Keratinocyte (primary cell): ENCODE data around the gene DPH2. TPM values are rescaled to one million over a fixed set of nuclear protein-coding genes. Genes with fewer than 3 reads are reported as not detected.

Experiments used
- DNase-seq: peaks from one replicate; pipeline ENCODE4 v3.0.0-alpha.2; 2011; ENCODE audit warnings: low read depth, missing footprints, low spot score
- FAIRE-seq: peaks from 2 replicates; lab custom pipeline; 2011; peaks lifted over from hg19 to GRCh38; lab: Jason Lieb, UNC
- H2AFZ ChIP-seq: 2 replicates; pipeline ENCODE4 v1.6.0; 2012; ENCODE audit warnings: low read length, control low read depth, inconsistent platforms; ENCODE audit not compliant: control insufficient read depth
- H3K27ac ChIP-seq: 2 replicates; pipeline ENCODE4 v1.5.1; 2011; ENCODE audit warnings: low read length; ENCODE audit not compliant: control insufficient read depth, insufficient read depth
- H3K27me3 ChIP-seq: 3 replicates; pipeline ENCODE4 v1.6.0; 2011; ENCODE audit warnings: low read length; ENCODE audit not compliant: control insufficient read depth, insufficient read depth; ENCODE audit errors: extremely low read depth
- H3K36me3 ChIP-seq, 2 experiments: 2 replicates in 1 of 2; 3 replicates in 1 of 2; pipeline ENCODE4 v1.5.1; 2011; ENCODE audit warnings: low read length in 2 of 2, mild to moderate bottlenecking in 1 of 2; ENCODE audit not compliant: control insufficient read depth in 2 of 2, insufficient read depth in 2 of 2; ENCODE audit errors: extremely low read depth in 1 of 2
- H3K4me1 ChIP-seq: 3 replicates; pipeline ENCODE4 v1.5.1; 2011; ENCODE audit warnings: low read length; ENCODE audit not compliant: control insufficient read depth, insufficient read depth; ENCODE audit errors: extremely low read depth
- H3K4me2 ChIP-seq: 3 replicates; pipeline ENCODE4 v1.6.0; 2011; ENCODE audit warnings: low read depth, low read length; ENCODE audit not compliant: control insufficient read depth, insufficient read depth; ENCODE audit errors: extremely low read depth
- H3K4me3 ChIP-seq, 3 experiments: fragments of 200-600 bp in 1 of 3; sonication (generic) in 1 of 3; 2 replicates in 2 of 3; 3 replicates in 1 of 3; pipeline ENCODE4 v1.5.1; 2011 to 2016; ENCODE audit warnings: low read length in 3 of 3, mild to moderate bottlenecking in 3 of 3, control low read depth in 2 of 3, inconsistent platforms in 1 of 3, low read depth in 1 of 3, mixed read lengths in 1 of 3, mixed run types in 1 of 3, moderate library complexity in 1 of 3; ENCODE audit not compliant: control insufficient read depth in 2 of 3, insufficient read depth in 2 of 3; ENCODE audit errors: extremely low read depth in 1 of 3
- H3K79me2 ChIP-seq: 2 replicates; pipeline ENCODE4 v1.6.0; 2012; ENCODE audit warnings: low read length; ENCODE audit not compliant: control insufficient read depth, insufficient read depth
- H3K9ac ChIP-seq: 3 replicates; pipeline ENCODE4 v1.6.0; 2011; ENCODE audit warnings: low read length; ENCODE audit not compliant: control insufficient read depth, insufficient read depth; ENCODE audit errors: extremely low read depth
- H3K9me1 ChIP-seq: 3 replicates; pipeline ENCODE4 v1.6.0; 2011; ENCODE audit warnings: low read length; ENCODE audit not compliant: control insufficient read depth, insufficient read depth; ENCODE audit errors: extremely low read depth
- H3K9me3 ChIP-seq: 2 replicates; pipeline ENCODE4 v1.5.1; 2012; ENCODE audit warnings: low read depth, low read length; ENCODE audit not compliant: control insufficient read depth
- H4K20me1 ChIP-seq: 3 replicates; pipeline ENCODE4 v1.6.0; 2011; ENCODE audit warnings: low read length; ENCODE audit not compliant: control insufficient read depth, insufficient read depth; ENCODE audit errors: extremely low read depth
- EZH2 ChIP-seq: IDR thresholded peaks from one replicate; pipeline ENCODE4 v1.6.1; 2012; ENCODE audit warnings: inconsistent platforms, mild to moderate bottlenecking, low read length, moderate library complexity
- dilution Hi-C: fragments of 300-500 bp; cut with MboI; formaldehyde crosslinking; loops from one replicate; pipeline ENCODE4 v1.7.0; 2020; ENCODE audit warnings: low sequenced_read_pairs; ENCODE audit not compliant: extremely low pct_ligation_motif_present
- polyA minus RNA-seq, 3 experiments: library from RNA; depleted of rRNA, polyadenylated mRNA; stranded (reverse); fragments of >200 nt; gene quantifications; 1 replicate in 1 of 3; 2 replicates in 1 of 3; 3 replicates in 1 of 3; pipeline ENCODE4 v1.2.3, GENCODE V29; 2011
- polyA plus RNA-seq, 5 experiments: library from polyadenylated mRNA; depleted of rRNA in 3 of 5; stranded (reverse) in 3 of 5; stranded (forward) in 1 of 5; unstranded in 1 of 5; fragments of >200 nt; gene quantifications; 1 replicate in 1 of 5; 2 replicates in 3 of 5; 3 replicates in 1 of 5; pipeline versions ENCODE4 v1.2.1 to v1.2.3, GENCODE V29; 2011 to 2012; ENCODE audit warnings: missing spikeins in 2 of 5, low read depth in 1 of 5, low replicate concordance in 1 of 5
- TF ChIP-seq, protein P1 (sequence below), 3 experiments: IDR thresholded peaks in 1 of 3; conservative IDR thresholded peaks in 1 of 3; optimal IDR thresholded peaks in 1 of 3; 2 replicates in 2 of 3; 3 replicates in 1 of 3; pipeline versions ENCODE3 to v1.5.1; 2011; ENCODE audit warnings: low read length in 3 of 3, mild to moderate bottlenecking in 3 of 3, moderate library complexity in 2 of 3, control low read depth in 1 of 3, inconsistent platforms in 1 of 3; ENCODE audit not compliant: insufficient read depth in 2 of 3; ENCODE audit errors: extremely low read depth in 1 of 3

Gene DPH2, protein sequence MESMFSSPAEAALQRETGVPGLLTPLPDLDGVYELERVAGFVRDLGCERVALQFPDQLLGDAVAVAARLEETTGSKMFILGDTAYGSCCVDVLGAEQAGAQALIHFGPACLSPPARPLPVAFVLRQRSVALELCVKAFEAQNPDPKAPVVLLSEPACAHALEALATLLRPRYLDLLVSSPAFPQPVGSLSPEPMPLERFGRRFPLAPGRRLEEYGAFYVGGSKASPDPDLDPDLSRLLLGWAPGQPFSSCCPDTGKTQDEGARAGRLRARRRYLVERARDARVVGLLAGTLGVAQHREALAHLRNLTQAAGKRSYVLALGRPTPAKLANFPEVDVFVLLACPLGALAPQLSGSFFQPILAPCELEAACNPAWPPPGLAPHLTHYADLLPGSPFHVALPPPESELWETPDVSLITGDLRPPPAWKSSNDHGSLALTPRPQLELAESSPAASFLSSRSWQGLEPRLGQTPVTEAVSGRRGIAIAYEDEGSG
- polyA plus RNA-seq, result 30.3 to 35.1 TPM (median 33.5 TPM) in 3 replicates
- polyA plus RNA-seq (2011; ENCODE audit: low read depth), result 20.3 TPM
- 20.0 and 29.5 TPM in 2 replicates for polyA plus RNA-seq (2011; cell fraction: cytosol; rRNA removed)
- 72.0 and 76.9 TPM in 2 replicates for polyA plus RNA-seq (2011; cell fraction: nucleus; rRNA removed)
- polyA plus RNA-seq (2012; ENCODE audit: low replicate concordance), result 25.8 and 25.9 TPM in 2 replicates
- 29.9 to 66.6 TPM (median 33.9 TPM) in 3 replicates for polyA minus RNA-seq
- polyA minus RNA-seq (2011; cell fraction: cytosol; rRNA and poly(A)+ RNA removed), result 35.1 TPM
- polyA minus RNA-seq (2011; cell fraction: nucleus; rRNA and poly(A)+ RNA removed), result 19.2 and 21.3 TPM in 2 replicates

DNA sequence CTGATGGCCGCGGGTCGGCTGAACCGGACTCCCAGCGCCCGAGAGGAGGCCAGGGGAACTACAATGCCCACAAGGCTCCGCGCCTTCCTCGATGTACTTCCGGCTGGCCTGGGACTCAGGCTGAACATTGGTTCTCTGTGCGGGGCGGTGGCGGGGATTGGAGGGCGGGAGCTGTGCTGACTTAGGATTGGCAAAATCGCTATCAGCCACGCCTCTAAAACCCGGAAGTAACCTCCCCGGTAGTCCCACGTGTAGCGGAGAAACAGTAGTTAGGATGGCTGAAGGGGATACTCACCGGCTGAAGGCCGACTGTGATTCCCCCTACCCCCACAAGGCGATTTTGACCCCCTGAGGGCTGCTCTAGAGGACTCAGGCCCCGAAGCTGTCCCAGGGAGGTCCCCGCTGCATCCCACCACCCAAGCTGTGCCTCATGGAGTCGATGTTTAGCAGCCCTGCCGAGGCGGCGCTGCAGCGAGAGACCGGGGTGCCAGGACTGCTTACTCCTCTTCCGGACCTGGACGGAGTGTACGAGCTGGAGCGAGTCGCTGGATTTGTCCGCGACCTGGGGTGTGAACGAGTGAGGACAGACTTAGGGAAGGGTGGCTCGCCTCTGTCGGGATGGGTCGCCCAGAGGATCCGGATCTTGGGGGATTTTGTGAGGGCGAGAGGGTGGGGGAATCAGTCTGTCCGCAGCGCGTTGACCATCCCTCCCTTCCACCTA lies at the start of gene DPH2:
DPH2 (plus strand) TSS at position 265 of the 721 bp plus-strand sequence; CDS start at position 431, 166 bp downstream.
- TF ChIP-seq EZH2, result no peak
- TF ChIP-seq, protein P1, sequence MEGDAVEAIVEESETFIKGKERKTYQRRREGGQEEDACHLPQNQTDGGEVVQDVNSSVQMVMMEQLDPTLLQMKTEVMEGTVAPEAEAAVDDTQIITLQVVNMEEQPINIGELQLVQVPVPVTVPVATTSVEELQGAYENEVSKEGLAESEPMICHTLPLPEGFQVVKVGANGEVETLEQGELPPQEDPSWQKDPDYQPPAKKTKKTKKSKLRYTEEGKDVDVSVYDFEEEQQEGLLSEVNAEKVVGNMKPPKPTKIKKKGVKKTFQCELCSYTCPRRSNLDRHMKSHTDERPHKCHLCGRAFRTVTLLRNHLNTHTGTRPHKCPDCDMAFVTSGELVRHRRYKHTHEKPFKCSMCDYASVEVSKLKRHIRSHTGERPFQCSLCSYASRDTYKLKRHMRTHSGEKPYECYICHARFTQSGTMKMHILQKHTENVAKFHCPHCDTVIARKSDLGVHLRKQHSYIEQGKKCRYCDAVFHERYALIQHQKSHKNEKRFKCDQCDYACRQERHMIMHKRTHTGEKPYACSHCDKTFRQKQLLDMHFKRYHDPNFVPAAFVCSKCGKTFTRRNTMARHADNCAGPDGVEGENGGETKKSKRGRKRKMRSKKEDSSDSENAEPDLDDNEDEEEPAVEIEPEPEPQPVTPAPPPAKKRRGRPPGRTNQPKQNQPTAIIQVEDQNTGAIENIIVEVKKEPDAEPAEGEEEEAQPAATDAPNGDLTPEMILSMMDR (optimal IDR thresholded peaks at IDR 0.05 in 1 of 3, IDR thresholded peaks at IDR 0.05 in 1 of 3, conservative IDR thresholded peaks at IDR 0.05 in 1 of 3; ENCODE audit: extremely low read depth in 1 of 3, insufficient read depth in 2 of 3, low read length in 3 of 3), result peak in 1 of 3 experiments; percentile 19
- Histone ChIP-seq H3K9me1 (peaks cover 5% of the 10 kb centered on the region), H3K4me1 (peaks cover 16% of the 10 kb centered on the region), H3K4me2 (peak within 1 kb of the TSS; percentile 85), H3K4me3 (peak within 1 kb of the TSS; percentile 91 to 98 (median 97)), H4K20me1 (no peaks in the 10 kb centered on the region), H3K9me3 (no peaks in the 10 kb centered on the region), H3K27ac (peak within 1 kb of the TSS; percentile 68), H3K9ac (peak within 1 kb of the TSS; percentile 87), H3K79me2 (peaks cover 19% of the 10 kb centered on the region), H3K27me3 (no peaks in the 10 kb centered on the region), H2AFZ (peak within 1 kb of the TSS; percentile 90), H3K36me3 (peaks cover 21 to 30% of the 10 kb centered on the region in 2 experiments)
- dilution Hi-C loops, result no loop called here
- DNase-seq, result no peak
- FAIRE-seq, result peak; percentile 95

DNA sequence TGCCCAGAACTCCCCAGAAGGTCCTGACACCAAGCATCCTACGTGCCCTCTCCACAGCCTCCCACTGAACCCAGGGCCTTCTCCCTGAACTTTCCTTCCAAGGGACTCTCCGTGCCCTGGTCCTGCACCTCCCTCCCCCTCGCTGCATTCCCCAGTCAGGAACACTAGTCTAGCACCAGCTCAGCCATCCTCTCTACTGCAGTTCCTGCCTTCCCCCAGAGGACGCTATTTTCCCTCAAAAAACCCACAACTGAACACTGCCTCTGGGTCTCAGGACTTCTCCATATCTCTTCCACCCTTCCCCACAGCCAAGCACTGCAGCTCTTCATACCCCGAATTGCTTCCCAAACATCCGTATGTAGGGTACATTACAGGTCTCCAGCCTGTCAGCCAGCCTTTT lies 48.8 kb upstream of the DPH2 start:
- no peak overlapping the region for H3K9ac ChIP-seq
- H3K36me3 ChIP-seq, result peaks cover 7 to 16% of the 10 kb centered on the region in 2 experiments
- dilution Hi-C loops, result no loop called here
- peaks cover 7% of the 10 kb centered on the region for H3K79me2 ChIP-seq
- no peaks in the 10 kb centered on the region for H3K9me1 ChIP-seq
- H3K4me1 ChIP-seq, result peaks cover 45% of the 10 kb centered on the region
- H3K27me3 ChIP-seq, result no peaks in the 10 kb centered on the region
- H3K4me3 ChIP-seq, result no peak overlapping the region
- H4K20me1 ChIP-seq, result no peaks in the 10 kb centered on the region
- TF ChIP-seq EZH2, result no peak
- TF ChIP-seq, protein P1 (optimal IDR thresholded peaks at IDR 0.05 in 1 of 3, IDR thresholded peaks at IDR 0.05 in 1 of 3, conservative IDR thresholded peaks at IDR 0.05 in 1 of 3; ENCODE audit: extremely low read depth in 1 of 3, insufficient read depth in 2 of 3, low read length in 3 of 3), result no peak
- FAIRE-seq (no peak), DNase-seq (no peak)
- peak overlapping the region; percentile 77 for H3K27ac ChIP-seq
- no peaks in the 10 kb centered on the region for H3K9me3 ChIP-seq
- no peak overlapping the region for H2AFZ ChIP-seq
- no peak overlapping the region for H3K4me2 ChIP-seq
